Measurements from ENCODE around the gene EPHA3. TPM values are rescaled to one million over a fixed set of nuclear protein-coding genes. Genes with fewer than 3 reads are reported as not detected.

EPHA3 gene
- total RNA-seq, 2 donors from 2014 or later = 0.14 to 0.35 TPM

GRCh38 chr3:89368846-89369245 lies 261.4 kb downstream of the EPHA3 start:
- Mint-ChIP-seq H3K27ac (no peak overlapping the region), H3K27me3 (ENCODE audit: low read depth) (no peaks in the 10 kb centered on the region), H3K4me1 (ENCODE audit: low read depth) (no peaks in the 10 kb centered on the region), H3K4me3 (no peak overlapping the region), H3K36me3 (ENCODE audit: insufficient read depth in 2 of 2) (no peaks in the 10 kb centered on the region), H3K9me3 (peaks cover 8 to 19% of the 10 kb centered on the region in 2 donors)
- no peak for ATAC-seq (replicated peaks in 1 of 2)
- DNase-seq = no peak

GRCh38 chr3:89372456-89372855 lies 265.0 kb downstream of the EPHA3 start:
- H3K4me1 Mint-ChIP-seq (ENCODE audit: low read depth) = no peaks in the 10 kb centered on the region
- no peak overlapping the region for H3K4me3 Mint-ChIP-seq
- H3K36me3 Mint-ChIP-seq (ENCODE audit: insufficient read depth in 2 of 2) = no peaks in the 10 kb centered on the region
- H3K27ac Mint-ChIP-seq = no peak overlapping the region
- no peaks in the 10 kb centered on the region for H3K27me3 Mint-ChIP-seq (ENCODE audit: low read depth)
- DNase-seq (no peak), ATAC-seq (replicated peaks in 1 of 2) (no peak)
- peaks cover 4 to 8% of the 10 kb centered on the region in 2 donors for H3K9me3 Mint-ChIP-seq

GRCh38 chr3:89373434-89373833 lies 266.0 kb downstream of the EPHA3 start:
- no peaks in the 10 kb centered on the region for H3K4me1 Mint-ChIP-seq (ENCODE audit: low read depth)
- no peaks in the 10 kb centered on the region for H3K27me3 Mint-ChIP-seq (ENCODE audit: low read depth)
- no peak overlapping the region for H3K4me3 Mint-ChIP-seq
- no peak overlapping the region for H3K27ac Mint-ChIP-seq
- peaks cover 4 to 7% of the 10 kb centered on the region in 2 donors for H3K9me3 Mint-ChIP-seq
- no peaks in the 10 kb centered on the region for H3K36me3 Mint-ChIP-seq (ENCODE audit: insufficient read depth in 2 of 2)
- ATAC-seq (replicated peaks in 1 of 2) (no peak), DNase-seq (no peak)

- ATAC-seq (replicated peaks in 1 of 2) (no peak), DNase-seq (no peak)
- Mint-ChIP-seq H3K27me3 (ENCODE audit: low read depth) (no peaks in the 10 kb centered on the region), H3K27ac (no peak overlapping the region), H3K4me1 (ENCODE audit: low read depth) (no peaks in the 10 kb centered on the region), H3K9me3 (peaks cover 0 to 3% of the 10 kb centered on the region in 2 donors), H3K36me3 (ENCODE audit: insufficient read depth in 2 of 2) (no peaks in the 10 kb centered on the region), H3K4me3 (no peak overlapping the region)
These were observed 268.0 kb downstream of the EPHA3 start for GRCh38 chr3:89375451-89375850.

GRCh38 chr3:89380016-89380415 lies 272.6 kb downstream of the EPHA3 start:
- Mint-ChIP-seq H3K4me3 (no peak overlapping the region), H3K36me3 (ENCODE audit: insufficient read depth in 2 of 2) (peaks cover 0 to 2% of the 10 kb centered on the region in 2 donors), H3K27me3 (ENCODE audit: low read depth) (no peaks in the 10 kb centered on the region), H3K4me1 (ENCODE audit: low read depth) (no peaks in the 10 kb centered on the region), H3K9me3 (peaks cover 1 to 6% of the 10 kb centered on the region in 2 donors), H3K27ac (no peak overlapping the region)
- ATAC-seq (replicated peaks in 1 of 2) = no peak
- DNase-seq = no peak

- H3K36me3 Mint-ChIP-seq (ENCODE audit: insufficient read depth in 2 of 2) = peaks cover 0 to 1% of the 10 kb centered on the region in 2 donors
- no peak overlapping the region for H3K27ac Mint-ChIP-seq
These were observed 285.6 kb downstream of the EPHA3 start for GRCh38 chr3:89392991-89393390.

GRCh38 chr3:89395456-89395855 lies 288.0 kb downstream of the EPHA3 start:
- H3K9me3 Mint-ChIP-seq = peaks cover 2% of the 10 kb centered on the region in 2 donors
- H3K36me3 Mint-ChIP-seq (ENCODE audit: insufficient read depth in 2 of 2) = no peaks in the 10 kb centered on the region
- H3K4me3 Mint-ChIP-seq = no peak overlapping the region
- ATAC-seq (replicated peaks in 1 of 2) (no peak), DNase-seq (no peak)
- no peaks in the 10 kb centered on the region for H3K4me1 Mint-ChIP-seq (ENCODE audit: low read depth)
- no peak overlapping the region for H3K27ac Mint-ChIP-seq
- H3K27me3 Mint-ChIP-seq (ENCODE audit: low read depth) = no peaks in the 10 kb centered on the region

More at GRCh38 chr3:89392991-89393390, 285.6 kb downstream of the EPHA3 start:
- H3K9me3 Mint-ChIP-seq = peaks cover 2 to 5% of the 10 kb centered on the region in 2 donors
- no peaks in the 10 kb centered on the region for H3K27me3 Mint-ChIP-seq (ENCODE audit: low read depth)
- no peaks in the 10 kb centered on the region for H3K4me1 Mint-ChIP-seq (ENCODE audit: low read depth)
- no peak for DNase-seq
- no peak overlapping the region for H3K4me3 Mint-ChIP-seq
- ATAC-seq (replicated peaks in 1 of 2) = no peak

GRCh38 chr3:89395996-89396395 lies 288.6 kb downstream of the EPHA3 start:
- Mint-ChIP-seq H3K9me3 (peaks cover 2% of the 10 kb centered on the region in 2 donors), H3K36me3 (ENCODE audit: insufficient read depth in 2 of 2) (no peaks in the 10 kb centered on the region), H3K4me3 (no peak overlapping the region), H3K4me1 (ENCODE audit: low read depth) (no peaks in the 10 kb centered on the region), H3K27ac (no peak overlapping the region), H3K27me3 (ENCODE audit: low read depth) (no peaks in the 10 kb centered on the region)
- no peak for ATAC-seq (replicated peaks in 1 of 2)
- DNase-seq = no peak

- ATAC-seq (replicated peaks in 1 of 2) = no peak
These were observed 294.6 kb downstream of the EPHA3 start for GRCh38 chr3:89402051-89402450.

GRCh38 chr3:89405176-89405575 lies 297.8 kb downstream of the EPHA3 start:
- ATAC-seq (replicated peaks in 1 of 2) = no peak
- peaks cover 4 to 5% of the 10 kb centered on the region in 2 donors for H3K9me3 Mint-ChIP-seq
- no peak overlapping the region for H3K27ac Mint-ChIP-seq
- no peaks in the 10 kb centered on the region for H3K4me1 Mint-ChIP-seq (ENCODE audit: low read depth)
- H3K36me3 Mint-ChIP-seq (ENCODE audit: insufficient read depth in 2 of 2) = no peaks in the 10 kb centered on the region
- DNase-seq = no peak
- no peaks in the 10 kb centered on the region for H3K27me3 Mint-ChIP-seq (ENCODE audit: low read depth)
- no peak overlapping the region for H3K4me3 Mint-ChIP-seq

More at GRCh38 chr3:89402051-89402450, 294.6 kb downstream of the EPHA3 start:
- no peak for DNase-seq
- H3K9me3 Mint-ChIP-seq = peaks cover 0 to 2% of the 10 kb centered on the region in 2 donors
- H3K4me1 Mint-ChIP-seq (ENCODE audit: low read depth) = no peaks in the 10 kb centered on the region
- H3K4me3 Mint-ChIP-seq = no peak overlapping the region
- no peaks in the 10 kb centered on the region for H3K36me3 Mint-ChIP-seq (ENCODE audit: insufficient read depth in 2 of 2)
- H3K27ac Mint-ChIP-seq = no peak overlapping the region
- H3K27me3 Mint-ChIP-seq (ENCODE audit: low read depth) = no peaks in the 10 kb centered on the region

DNA sequence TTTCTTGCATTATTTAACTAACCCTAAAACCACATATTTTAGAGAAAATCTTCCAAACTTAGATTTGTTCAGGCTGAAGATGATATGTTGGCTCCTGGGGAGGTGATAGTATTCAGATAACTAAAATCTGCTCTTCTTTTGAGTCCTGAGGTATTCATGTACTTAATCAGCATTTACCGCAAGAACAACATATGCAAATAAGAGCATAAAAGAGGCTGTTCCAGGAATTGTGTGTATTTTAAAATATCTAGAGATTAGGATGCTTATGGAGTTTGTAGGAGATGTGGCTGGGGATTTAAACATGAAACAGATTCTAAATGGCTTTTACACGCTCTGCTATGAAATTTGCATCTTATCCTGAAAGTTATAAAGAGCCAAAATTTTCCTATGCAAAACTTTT lies 298.2 kb downstream of the EPHA3 start:
- no peak overlapping the region for H3K27ac Mint-ChIP-seq
- H3K36me3 Mint-ChIP-seq (ENCODE audit: insufficient read depth in 2 of 2) = no peaks in the 10 kb centered on the region
- peaks cover 4 to 5% of the 10 kb centered on the region in 2 donors for H3K9me3 Mint-ChIP-seq
- H3K4me1 Mint-ChIP-seq (ENCODE audit: low read depth) = no peaks in the 10 kb centered on the region
- H3K4me3 Mint-ChIP-seq = no peak overlapping the region
- H3K27me3 Mint-ChIP-seq (ENCODE audit: low read depth) = no peaks in the 10 kb centered on the region
- ATAC-seq (replicated peaks in 1 of 2) (no peak), DNase-seq (no peak)

- H3K4me1 Mint-ChIP-seq (ENCODE audit: low read depth) = no peaks in the 10 kb centered on the region
- no peak overlapping the region for H3K27ac Mint-ChIP-seq
- no peak for DNase-seq
- H3K27me3 Mint-ChIP-seq (ENCODE audit: low read depth) = no peaks in the 10 kb centered on the region
- no peak for ATAC-seq (replicated peaks in 1 of 2)
- H3K4me3 Mint-ChIP-seq = no peak overlapping the region
- no peaks in the 10 kb centered on the region for H3K36me3 Mint-ChIP-seq (ENCODE audit: insufficient read depth in 2 of 2)
- H3K9me3 Mint-ChIP-seq = peaks cover 3 to 4% of the 10 kb centered on the region in 2 donors
These were observed 303.8 kb downstream of the EPHA3 start for GRCh38 chr3:89411201-89411600.

DNA sequence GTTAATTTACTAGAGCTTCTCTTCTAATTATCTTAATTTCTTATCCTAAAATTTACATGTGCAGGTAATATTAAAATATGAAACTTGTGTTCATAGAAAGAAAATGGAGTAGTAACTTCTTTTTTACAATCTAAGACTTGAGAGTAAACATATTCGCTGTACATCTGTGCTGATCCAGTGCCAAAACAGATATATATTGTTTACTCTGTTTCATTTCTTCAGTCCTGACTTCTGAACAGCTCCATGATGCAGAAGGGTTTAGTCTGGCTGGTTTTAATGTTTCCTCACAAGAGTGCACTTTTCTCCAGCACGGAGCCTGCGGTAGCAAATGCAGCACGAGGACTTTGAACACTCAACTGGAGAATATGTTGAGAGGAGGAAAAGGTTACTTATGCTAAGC lies 306.8 kb downstream of the EPHA3 start:
- Mint-ChIP-seq H3K4me1 (ENCODE audit: low read depth) (no peaks in the 10 kb centered on the region), H3K4me3 (no peak overlapping the region), H3K27ac (no peak overlapping the region), H3K9me3 (no peaks in the 10 kb centered on the region), H3K36me3 (ENCODE audit: insufficient read depth in 2 of 2) (no peaks in the 10 kb centered on the region), H3K27me3 (ENCODE audit: low read depth) (no peaks in the 10 kb centered on the region)
- DNase-seq (no peak), ATAC-seq (replicated peaks in 1 of 2) (no peak)

DNA sequence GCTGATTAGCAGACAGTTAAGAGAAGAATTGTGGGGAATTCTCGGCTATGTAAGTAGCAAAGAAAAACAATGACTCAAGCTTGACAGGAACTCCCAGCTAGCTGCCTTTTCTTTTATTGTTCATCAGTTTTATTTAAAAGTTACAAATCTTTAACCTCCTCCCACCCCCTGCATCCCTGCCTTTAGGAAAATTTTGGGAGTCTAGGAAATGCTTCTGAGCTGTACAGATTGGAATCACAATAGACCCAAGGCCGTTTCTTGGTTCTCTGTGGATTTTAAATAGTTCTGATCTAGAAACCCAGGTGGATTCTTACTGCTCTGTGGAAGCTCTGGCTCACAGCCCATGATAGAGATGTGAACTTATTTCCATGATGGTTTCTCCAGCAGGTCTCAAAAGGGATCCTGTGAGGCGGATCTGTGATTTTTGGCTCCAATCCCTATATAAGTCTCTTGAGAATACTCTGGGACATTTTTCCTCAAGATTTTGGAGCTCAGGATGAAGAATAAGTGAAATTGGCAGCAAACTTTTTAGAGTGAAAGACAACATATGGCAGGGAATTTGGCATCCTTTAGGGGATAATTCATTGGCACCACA lies 312.3 kb downstream of the EPHA3 start:
- ATAC-seq (replicated peaks in 1 of 2) = no peak
- no peaks in the 10 kb centered on the region for H3K36me3 Mint-ChIP-seq (ENCODE audit: insufficient read depth in 2 of 2)
- H3K27ac Mint-ChIP-seq = no peak overlapping the region
- no peaks in the 10 kb centered on the region for H3K27me3 Mint-ChIP-seq (ENCODE audit: low read depth)
- H3K9me3 Mint-ChIP-seq = peaks cover 0 to 2% of the 10 kb centered on the region in 2 donors
- H3K4me3 Mint-ChIP-seq = no peak overlapping the region
- H3K4me1 Mint-ChIP-seq (ENCODE audit: low read depth) = no peaks in the 10 kb centered on the region
- no peak for DNase-seq

All from activated T-cell treated with anti-CD3 and anti-CD28 coated beads, Interleukin-2, amount 50 U/mL, for 72 hours (primary cell).